Omental fat pad (tissue), 4 donors: Measurements from ENCODE around the gene RICTOR. TPM values are rescaled to one million over a fixed set of nuclear protein-coding genes. Genes with fewer than 3 reads are reported as not detected.
A peak's percentile ranks its signal among the peaks of the same experiment; 100 is the strongest.

ENCODE experiments used
- ATAC-seq: fragments of 150-250 bp; one replicate; pipeline ENCODE4 v1.9.1; 2016; ENCODE audit warnings: mild to moderate bottlenecking, moderate library complexity; ENCODE audit not compliant: low FRiP score
- DNase-seq: peaks from one replicate; pipeline ENCODE4 v3.0.0-alpha.2; 2019; ENCODE audit warnings: low spot score
- CTCF ChIP-seq, 3 donors: fragments of 450-650 bp; IDR thresholded peaks; one replicate each; pipeline ENCODE4 v1.5.1; 2016 to 2017; ENCODE audit warnings: antibody characterized with exemption in 3 of 3, mild to moderate bottlenecking in 3 of 3, moderate library complexity in 2 of 3
- total RNA-seq, 4 donors: library from RNA; depleted of rRNA; stranded (reverse); fragments of >200 nt; gene quantifications; one replicate each; pipeline ENCODE4 v1.1.0, GENCODE V29; 2016

Gene RICTOR
- total RNA-seq, 4 donors from 2014 or later = 20.4 to 47.1 (median 32.2) TPM

GRCh38 chr5:39093352-39093751 lies 19.2 kb upstream of the RICTOR start:
- ATAC-seq (no peak), DNase-seq (no peak)
- TF ChIP-seq CTCF (IDR thresholded peaks at IDR 0.05) = no peak

GRCh38 chr5:39092581-39093351 lies 18.6 kb upstream of the RICTOR start:
- no peak for TF ChIP-seq CTCF (IDR thresholded peaks at IDR 0.05)
- ATAC-seq = peak; percentile 62

DNA sequence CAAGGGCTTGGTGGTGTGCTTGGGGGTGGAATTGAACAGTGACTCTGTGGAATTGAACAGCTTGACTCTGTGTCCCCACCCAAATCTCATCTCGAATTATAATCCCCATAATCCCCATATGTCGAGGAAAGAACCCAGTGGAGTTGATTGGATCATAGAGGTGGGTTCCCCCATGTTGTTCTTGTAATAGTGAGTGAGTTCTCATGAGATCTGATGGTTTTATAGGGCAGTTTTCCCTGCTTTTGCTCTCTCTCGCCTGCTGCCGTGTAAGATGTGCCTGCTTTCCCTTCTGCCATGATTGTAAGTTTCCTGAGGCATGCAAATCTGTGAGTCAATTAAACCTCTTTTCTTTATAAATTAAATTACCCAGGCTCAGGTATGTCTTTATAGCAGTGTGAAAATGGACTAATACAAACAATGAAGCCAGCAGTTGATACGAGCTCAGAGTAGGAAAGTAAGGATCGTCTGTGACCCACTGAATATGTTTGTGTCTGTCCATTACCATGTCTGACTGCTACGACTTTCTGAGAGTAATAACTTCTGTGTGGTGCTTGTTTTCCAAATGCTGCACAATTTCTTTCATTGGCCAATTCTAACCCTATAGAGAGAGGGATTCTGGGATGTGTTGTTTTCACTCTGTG lies 17.9 kb upstream of the RICTOR start:
- TF ChIP-seq CTCF (IDR thresholded peaks at IDR 0.05) = no peak
- DNase-seq = no peak
- no peak for ATAC-seq

More at GRCh38 chr5:39092581-39093351, 18.6 kb upstream of the RICTOR start:
- DNase-seq = no peak

DNA sequence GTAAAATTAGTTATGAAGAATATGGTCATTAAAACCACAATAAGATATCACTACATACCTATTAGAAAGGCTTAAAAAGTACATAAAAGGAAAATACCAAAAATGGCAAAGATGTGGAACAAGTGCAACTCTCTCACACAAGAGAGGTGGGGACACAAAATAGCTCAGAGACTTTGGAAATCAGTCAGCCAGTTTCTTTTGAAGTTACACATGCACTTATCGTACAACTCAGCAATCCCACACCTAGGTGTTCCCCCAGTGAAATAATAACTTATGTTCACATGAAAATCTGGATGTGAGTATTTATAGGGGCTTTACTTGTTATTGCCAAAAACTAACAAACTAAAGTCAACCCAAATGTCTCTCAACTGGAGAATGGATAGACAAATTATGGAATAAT lies 9.8 kb upstream of the RICTOR start:
- no peak for TF ChIP-seq CTCF (IDR thresholded peaks at IDR 0.05)
- ATAC-seq (no peak), DNase-seq (no peak)

- no peak for ATAC-seq
- TF ChIP-seq CTCF (IDR thresholded peaks at IDR 0.05) = no peak
- DNase-seq = no peak
These were observed 8.8 kb upstream of the RICTOR start for GRCh38 chr5:39082995-39083394.

DNA sequence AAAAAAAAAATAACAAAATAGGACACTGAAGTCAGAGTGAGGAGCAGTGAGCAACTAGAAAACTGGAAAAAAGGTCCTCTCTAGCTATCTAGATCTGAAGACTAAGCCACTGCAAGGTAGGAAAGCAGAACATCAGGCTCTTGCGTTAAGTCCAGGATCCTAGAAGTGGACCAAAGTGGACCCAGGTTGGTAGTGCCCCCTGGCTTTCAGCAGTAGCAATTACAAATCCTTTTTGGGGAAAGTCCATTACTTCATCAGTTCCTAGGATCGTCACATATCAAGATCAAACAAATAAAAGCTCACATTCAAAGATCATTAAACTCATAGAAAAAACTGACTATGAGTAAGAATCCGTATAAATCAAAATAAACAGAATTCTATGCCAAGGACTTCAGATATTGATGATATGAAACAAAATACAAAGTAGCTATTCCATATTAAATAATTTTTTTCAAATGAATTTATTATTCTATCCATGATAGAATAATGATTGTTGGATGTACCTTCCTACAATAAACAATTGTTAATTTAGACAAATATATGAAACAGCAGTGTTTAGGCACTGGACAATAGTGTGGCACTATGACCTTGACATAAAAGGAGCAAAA lies 6.5 kb upstream of the RICTOR start:
- DNase-seq (no peak), ATAC-seq (peak; percentile 59)
- no peak for TF ChIP-seq CTCF (IDR thresholded peaks at IDR 0.05)
